SH-SY5Y (cell line): ENCODE results near the gene HNF4A.

Source experiments
- GATA2 ChIP-seq: IDR thresholded peaks from 2 replicates; pipeline ENCODE4 v1.6.1; 2011; ENCODE audit warnings: mild to moderate bottlenecking, low read depth, low read length
- GATA3 ChIP-seq: IDR thresholded peaks from 2 replicates; pipeline ENCODE4 v1.6.1; 2011; ENCODE audit warnings: low read depth, mild to moderate bottlenecking, low read length, moderate library complexity

DNA sequence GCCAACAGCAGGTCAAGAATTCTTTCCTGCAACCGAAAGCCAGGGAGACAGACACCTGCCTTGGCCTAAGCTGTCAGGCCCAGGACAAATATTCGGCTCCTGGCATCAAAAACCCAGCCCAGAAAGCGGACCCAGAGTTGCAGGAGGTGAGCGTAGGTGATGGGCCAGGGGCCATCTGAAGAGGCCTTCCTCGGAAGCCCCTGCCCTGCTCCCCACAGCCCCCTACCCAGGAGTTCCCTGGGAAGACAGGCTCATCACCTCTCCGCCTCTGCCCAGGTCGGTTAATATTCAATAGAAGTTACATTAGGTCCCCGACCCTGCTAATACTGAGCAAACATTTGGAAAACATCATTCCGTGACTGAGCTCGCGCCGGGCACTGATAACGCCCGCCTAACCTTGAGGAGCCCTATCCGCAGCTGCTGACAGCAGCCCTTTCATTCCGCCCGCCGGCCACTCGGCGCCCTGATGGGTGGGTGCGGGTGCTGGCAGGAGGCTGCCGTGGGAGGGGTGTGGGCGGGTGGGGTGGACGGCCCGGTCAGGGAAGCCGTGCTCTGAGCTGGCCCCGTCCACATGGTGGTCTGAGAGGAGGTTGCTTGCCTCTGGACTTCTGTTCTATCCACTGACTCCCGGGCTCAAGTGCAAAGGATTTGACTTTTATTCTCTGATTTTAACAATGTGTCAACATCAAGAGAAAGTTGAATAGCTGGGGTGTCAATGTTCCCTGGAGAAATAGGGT is 55.7 kb downstream of the HNF4A start:
- TF ChIP-seq GATA2 (no peak), GATA3 (no peak)
